ENCODE results near the gene SLC24A4. TPM values are rescaled to one million over a fixed set of nuclear protein-coding genes. Genes with fewer than 3 reads are reported as not detected.

SLC24A4 gene
- not detected in 2 replicates for total RNA-seq

GRCh38 chr14:92323011-92323915, at the start of gene SLC24A4:
SLC24A4 (plus strand) TSS chr14:92323165; CDS start chr14:92323831, 666 bp downstream.

GRCh38 chr14:92513204-92513965, 190.4 kb downstream of the SLC24A4 start, which contains the start of gene RIN3:
RIN3 (plus strand) TSS chr14:92513781; CDS start chr14:92513933, 152 bp downstream.

Other genes starting within 250 kb of the SLC24A4 start
- gene ATXN3, start 216.6 kb upstream of the SLC24A4 start, total RNA-seq, result 18.3 and 26.5 TPM in 2 replicates
- gene NDUFB1, start 201.5 kb upstream of the SLC24A4 start, total RNA-seq, result 79.2 and 87.8 TPM in 2 replicates
- gene CPSF2, start 201.2 kb upstream of the SLC24A4 start, total RNA-seq, result 28.0 and 45.8 TPM in 2 replicates
- gene RIN3, start 190.6 kb downstream of the SLC24A4 start, total RNA-seq, result 11.8 and 12.3 TPM in 2 replicates

Measured in placental pericyte (primary cell).